Heart left ventricle (tissue), 16 donors: ENCODE data around the gene TAOK3. TPM values are rescaled to one million over a fixed set of nuclear protein-coding genes. Genes with fewer than 3 reads are reported as not detected.

Experiments
- ATAC-seq, 4 donors: fragments of 200-7000 bp; cut with Tn5 transposase; one replicate each; pipeline ENCODE4 v1.9.1; 2020 to 2022; ENCODE audit warnings: moderate library complexity in 4 of 4, mild to moderate bottlenecking in 3 of 4, moderate number of reproducible peaks in 1 of 4
- DNase-seq, 5 donors: peaks; one replicate each; pipeline ENCODE4 v3.0.0-alpha.2; 2020
- H3K27ac ChIP-seq, 12 donors: fragments of 200-600 bp; sonication (generic) in 4 of 12; one replicate each; pipeline versions ENCODE4 v1.5.0 to v1.8.0; 2016 to 2022; ENCODE audit warnings: mild to moderate bottlenecking in 2 of 12
- H3K27me3 ChIP-seq, 9 donors: fragments of 200-600 bp; sonication (generic) in 2 of 9; one replicate each; pipeline versions ENCODE4 v1.5.1 to v1.8.0; 2016 to 2022; ENCODE audit warnings: mild to moderate bottlenecking in 3 of 9
- H3K36me3 ChIP-seq, 9 donors: fragments of 200-600 bp; sonication (generic) in 2 of 9; one replicate each; pipeline versions ENCODE4 v1.5.0 to v1.8.0; 2018 to 2022; ENCODE audit warnings: mild to moderate bottlenecking in 2 of 9
- H3K4me1 ChIP-seq, 12 donors: fragments of 200-600 bp; sonication (generic) in 4 of 12; one replicate each; pipeline versions ENCODE4 v1.5.0 to v1.8.0; 2016 to 2022; ENCODE audit warnings: mild to moderate bottlenecking in 3 of 12
- H3K4me3 ChIP-seq, 12 donors: fragments of 200-600 bp; sonication (generic) in 4 of 12; one replicate each; pipeline versions ENCODE4 v1.5.0 to v1.8.0; 2017 to 2022; ENCODE audit warnings: mild to moderate bottlenecking in 9 of 12, moderate library complexity in 4 of 12
- H3K9me3 ChIP-seq, 12 donors: fragments of 200-600 bp; sonication (generic) in 4 of 12; one replicate each; pipeline versions ENCODE4 v1.5.0 to v1.8.0; 2016 to 2022; ENCODE audit warnings: mild to moderate bottlenecking in 1 of 12
- POLR2A ChIP-seq, 2 donors: fragments of 450-650 bp; IDR thresholded peaks; one replicate each; pipeline ENCODE4 v1.6.1; 2017; ENCODE audit warnings: antibody characterized with exemption in 2 of 2, mild to moderate bottlenecking in 2 of 2, moderate library complexity in 2 of 2
- WGBS, 4 donors: extraction: QIAGEN DNeasy Blood & Tissue Kit in 2 of 4; methylation state at CpG; one replicate each; pipeline versions ENCODE4 v1.1.5 to v1.1.7; 2013 to 2018; 5-methylcytosine and 5-hydroxymethylcytosine counted together
- intact Hi-C, 10 donors: fragments of 100-400 bp; cut with DNase I; formaldehyde crosslinking; loops; one replicate each; pipeline versions ENCODE4 v1.11.1 to v1.14.2; 2022
- polyA plus RNA-seq, 2 donors: library from polyadenylated mRNA; stranded (reverse); fragments of 200-250 nt; gene quantifications; one replicate each; pipeline ENCODE4 v1.2.3, GENCODE V29; 2013
- total RNA-seq, 9 donors: library from RNA; depleted of rRNA in 2 of 9; stranded (reverse); fragments of >200 nt in 2 of 9; fragmentation: NEBNext Ultra II Directional in 3 of 9; extraction: Animal tissue kit (Norgen Biotek cat#: 25700) in 3 of 9; gene quantifications; one replicate each; pipeline versions ENCODE4 v1.1.0 to v1.2.4, GENCODE V29; 2016 to 2023
- TF ChIP-seq, protein P1 (sequence below), 12 donors: fragments of 200-600 bp; sonication (generic) in 4 of 12; IDR thresholded peaks; one replicate each; pipeline versions ENCODE4 v1.5.0 to v1.8.0; 2018 to 2022; ENCODE audit warnings: antibody characterized with exemption in 12 of 12, mild to moderate bottlenecking in 5 of 12
- donor health status: ischemic (EF 13 %, LVEDD 7.1; RV severe dilation, severe dysfunction).
- donor health status: healthy with polysubstance abuse.
- donor health status: DM: no; HTN: yes; CAD: no.
- donor health status: DM: no; HTN: no; CAD: no.
- donor health status: ischemic (EF 25% LVEDD 6.9; RV normal size, moderate dysfunction).
- donor health status: ischemic (EF 25% LVEDD 5.7; RV mildly dilated, moderate dysfunction).
- donor health status: healthy.
- donor health status: DM: yes; HTN: yes; CAD: no.
- donor health status: ischemic (EF 35%, LVEDD 5.7; RV mildly dilated, moderate dysfunction).
- donor health status: nonischemic (EF 11% LVEDD 7.7; RV severe dilation, severe dysfunction).
- donor health status: DM: yes; HTN: yes; CAD: no.
- donor health status: PGD.
- donor health status: ischemic (EF 29% LVEDD 5.4; RV normal size, mild dysfunction).
- donor health status: nonischemic (EF 23%, LVEDD 6.1; RV moderate dilation, normal function).

TAOK3 gene
- total and polyA plus RNA-seq, 11 donors = 11.8 to 26.6 (median 22.2) TPM

GRCh38 chr12:118374126-118374725 is 1.5 kb upstream of the TAOK3 start:
- Histone ChIP-seq H3K4me1 (peaks cover 0 to 69% (median 35%) of the 10 kb centered on the region in 12 donors), H3K9me3 (no peaks in the 10 kb centered on the region), H3K4me3 (peak overlapping the region in 2 of 12 donors; percentile 91 to 92), H3K27me3 (no peaks in the 10 kb centered on the region), H3K27ac (peak overlapping the region in 11 of 12 donors; percentile 85 to 98 (median 95)), H3K36me3 (peaks cover 0 to 7% (median 2%) of the 10 kb centered on the region in 9 donors)
- ATAC-seq (no peak), DNase-seq (no peak)
- no peak for TF ChIP-seq POLR2A (IDR thresholded peaks at IDR 0.05)
- TF ChIP-seq, protein P1, sequence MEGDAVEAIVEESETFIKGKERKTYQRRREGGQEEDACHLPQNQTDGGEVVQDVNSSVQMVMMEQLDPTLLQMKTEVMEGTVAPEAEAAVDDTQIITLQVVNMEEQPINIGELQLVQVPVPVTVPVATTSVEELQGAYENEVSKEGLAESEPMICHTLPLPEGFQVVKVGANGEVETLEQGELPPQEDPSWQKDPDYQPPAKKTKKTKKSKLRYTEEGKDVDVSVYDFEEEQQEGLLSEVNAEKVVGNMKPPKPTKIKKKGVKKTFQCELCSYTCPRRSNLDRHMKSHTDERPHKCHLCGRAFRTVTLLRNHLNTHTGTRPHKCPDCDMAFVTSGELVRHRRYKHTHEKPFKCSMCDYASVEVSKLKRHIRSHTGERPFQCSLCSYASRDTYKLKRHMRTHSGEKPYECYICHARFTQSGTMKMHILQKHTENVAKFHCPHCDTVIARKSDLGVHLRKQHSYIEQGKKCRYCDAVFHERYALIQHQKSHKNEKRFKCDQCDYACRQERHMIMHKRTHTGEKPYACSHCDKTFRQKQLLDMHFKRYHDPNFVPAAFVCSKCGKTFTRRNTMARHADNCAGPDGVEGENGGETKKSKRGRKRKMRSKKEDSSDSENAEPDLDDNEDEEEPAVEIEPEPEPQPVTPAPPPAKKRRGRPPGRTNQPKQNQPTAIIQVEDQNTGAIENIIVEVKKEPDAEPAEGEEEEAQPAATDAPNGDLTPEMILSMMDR (IDR thresholded peaks at IDR 0.05) = no peak
- 93 to 95% (median 94%) methylated on average over 14 of the region's 14 CpGs for WGBS, 4 donors
- intact Hi-C loops = loop anchor here in 5 of 10 donors (2.0 to 10.0 kb wide), 6 partner anchors 191 to 499 kb away; partner anchors contain the start of genes WSB2 (in 2 of the 5) and PEBP1 (in 1 of the 5)

DNA sequence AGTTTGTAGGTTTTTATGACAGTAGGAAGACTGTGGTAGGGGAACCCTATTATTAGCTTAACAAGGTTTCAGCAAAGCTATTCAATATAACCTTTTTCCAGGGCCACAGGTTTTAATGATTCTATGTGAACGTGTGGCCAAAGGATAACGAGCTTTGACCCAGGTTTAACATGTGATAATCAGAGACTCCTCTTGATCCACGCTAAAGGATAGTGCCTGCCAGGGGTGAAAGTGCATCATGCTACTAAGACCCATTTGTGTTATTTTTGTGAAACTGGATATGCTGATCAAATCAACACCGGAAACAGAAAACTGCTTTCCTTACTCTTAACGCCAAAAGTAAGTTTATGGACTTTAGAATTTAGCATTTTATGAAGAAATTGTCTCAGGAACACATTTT is 909 bp upstream of the TAOK3 start:
- DNase-seq (no peak), ATAC-seq (no peak)
- H3K9me3 ChIP-seq = no peaks in the 10 kb centered on the region
- intact Hi-C loops = loop anchor here in 5 of 10 donors (2.0 to 10.0 kb wide), 6 partner anchors 191 to 499 kb away; partner anchors contain the start of genes WSB2 (in 2 of the 5) and PEBP1 (in 1 of the 5)
- peak overlapping the region; percentile 45 to 98 (median 94) for H3K27ac ChIP-seq
- 57 to 63% (median 61%) methylated on average over 5 of the region's 5 CpGs for WGBS, 4 donors
- no peak for TF ChIP-seq POLR2A (IDR thresholded peaks at IDR 0.05)
- TF ChIP-seq, protein P1 (IDR thresholded peaks at IDR 0.05) = no peak
- H3K4me3 ChIP-seq = peak overlapping the region; percentile 49 to 97 (median 88)
- H3K36me3 ChIP-seq = peaks cover 0 to under 1% (median 0%) of the 10 kb centered on the region in 9 donors
- peaks cover 0 to 68% (median 35%) of the 10 kb centered on the region in 12 donors for H3K4me1 ChIP-seq
- no peaks in the 10 kb centered on the region for H3K27me3 ChIP-seq

GRCh38 chr12:118371321-118372282 is 1.1 kb downstream of the TAOK3 start:
- H3K27me3 ChIP-seq = no peaks in the 10 kb centered on the region
- H3K4me1 ChIP-seq = peaks cover 0 to 52% (median 27%) of the 10 kb centered on the region in 12 donors
- DNase-seq (peak in 3 of 5 donors; percentile 34 to 76 (median 38)), ATAC-seq (no peak)
- H3K36me3 ChIP-seq = no peaks in the 10 kb centered on the region
- intact Hi-C loops = loop anchor here in 5 of 10 donors (5.0 to 10.0 kb wide), 4 partner anchors 234 to 497 kb away; partner anchors contain the start of genes PEBP1 (in 1 of the 5) and WSB2 (in 1 of the 5)
- 1 to 4% (median 1%) methylated on average over 33 to 60 of the region's 60 CpGs for WGBS, 4 donors
- no peaks in the 10 kb centered on the region for H3K9me3 ChIP-seq
- H3K4me3 ChIP-seq = peak overlapping the region; percentile 70 to 97 (median 90)
- TF ChIP-seq, protein P1 (IDR thresholded peaks at IDR 0.05) = no peak
- no peak for TF ChIP-seq POLR2A (IDR thresholded peaks at IDR 0.05)
- peak overlapping the region in 9 of 12 donors; percentile 78 to 94 (median 85) for H3K27ac ChIP-seq
